B cell (primary cell): ENCODE results near the gene TDRD12. TPM values are rescaled to one million over a fixed set of nuclear protein-coding genes. Genes with fewer than 3 reads are reported as not detected.

ENCODE experiments used
- ATAC-seq: fragments of 200-7000 bp; cut with Tn5 transposase; one replicate; pipeline ENCODE4 v1.10.0; 2021; ENCODE audit warnings: low read depth, mild to moderate bottlenecking, moderate number of reproducible peaks, moderate library complexity
- CTCF ChIA-PET: fragments of 350-600 bp; sonication (Branson Sonifier 250); formaldehyde crosslinking; loops from one replicate; lab custom pipeline; 2021; ENCODE audit warnings: antibody characterized with exemption, inconsistent platforms; lab: Charles Lee
- POLR2A ChIA-PET: fragments of 350-600 bp; sonication (Branson Sonifier 250); formaldehyde crosslinking; loops from one replicate; lab custom pipeline; 2021; ENCODE audit warnings: antibody characterized with exemption; lab: Charles Lee
- DNase-seq: peaks from one replicate; pipeline ENCODE4 v3.0.0; 2013
- H2AFZ ChIP-seq: 2 replicates; pipeline ENCODE4 v1.6.1; 2012; ENCODE audit warnings: mild to moderate bottlenecking, low read depth, low read length; ENCODE audit not compliant: insufficient read depth, poor library complexity, severe bottlenecking
- H3K27ac ChIP-seq, 2 donors: 1 replicate in 1 of 2; 2 replicates in 1 of 2; pipeline ENCODE4 v1.5.1; 2012 to 2013; ENCODE audit warnings: low read length in 2 of 2, mild to moderate bottlenecking in 2 of 2, moderate library complexity in 1 of 2
- H3K27me3 ChIP-seq, 4 experiments: fragments of 200-600 bp in 1 of 4; sonication (generic) in 1 of 4; replicated peaks in 1 of 4; 1 replicate in 2 of 4; 2 replicates in 2 of 4; pipeline versions ENCODE4 v1.6.1 to v1.7.0; 2013 to 2016; ENCODE audit warnings: low read length in 3 of 4, mild to moderate bottlenecking in 2 of 4, mixed read lengths in 1 of 4, moderate library complexity in 1 of 4; ENCODE audit not compliant: insufficient read depth in 4 of 4, control insufficient read depth in 3 of 4; ENCODE audit errors: control extremely low read depth in 1 of 4
- H3K36me3 ChIP-seq, 2 experiments: replicated peaks in 1 of 2; 1 replicate in 1 of 2; 2 replicates in 1 of 2; pipeline versions ENCODE4 v1.6.1 to v1.7.1; 2013; ENCODE audit warnings: low read length in 1 of 2; ENCODE audit not compliant: insufficient read depth in 2 of 2, control insufficient read depth in 1 of 2; ENCODE audit errors: control extremely low read depth in 1 of 2, extremely low read depth in 1 of 2
- H3K4me1 ChIP-seq, 2 donors: fragments of 200-600 bp in 1 of 2; sonication (generic) in 1 of 2; 1 replicate in 1 of 2; 2 replicates in 1 of 2; pipeline versions ENCODE4 v1.5.1 to v1.6.1; 2013 to 2017; ENCODE audit warnings: low read length in 2 of 2; ENCODE audit not compliant: control insufficient read depth in 2 of 2, insufficient read depth in 2 of 2
- H3K4me2 ChIP-seq: replicated peaks from 2 replicates; pipeline ENCODE3; 2012; ENCODE audit warnings: mild to moderate bottlenecking, low read depth, low read length; ENCODE audit not compliant: poor library complexity, severe bottlenecking
- H3K4me3 ChIP-seq, 5 experiments: fragments of 200-600 bp in 1 of 5; sonication (generic) in 1 of 5; 1 replicate in 3 of 5; 2 replicates in 2 of 5; pipeline versions ENCODE4 v1.5.1 to v1.7.0; 2011 to 2016; ENCODE audit warnings: low read length in 4 of 5, mild to moderate bottlenecking in 4 of 5, low read depth in 2 of 5, control low read depth in 1 of 5, moderate library complexity in 1 of 5; ENCODE audit not compliant: insufficient read depth in 1 of 5; ENCODE audit errors: control extremely low read depth in 1 of 5, extremely low read depth in 1 of 5
- H3K79me2 ChIP-seq: fragments of 200-600 bp; sonication (generic); one replicate; pipeline ENCODE4 v1.6.0; 2016; ENCODE audit warnings: low read length; ENCODE audit not compliant: control insufficient read depth, insufficient read depth
- H3K9ac ChIP-seq: fragments of 200-600 bp; sonication (generic); 2 replicates; pipeline ENCODE4 v1.6.1; 2017; ENCODE audit warnings: mild to moderate bottlenecking, low read length, moderate library complexity
- H3K9me3 ChIP-seq, 3 donors: one replicate each; pipeline versions ENCODE4 v1.6.1 to v1.7.1; 2013; ENCODE audit warnings: low read length in 2 of 3; ENCODE audit not compliant: control insufficient read depth in 2 of 3, insufficient read depth in 1 of 3; ENCODE audit errors: control extremely low read depth in 1 of 3
- H4K20me1 ChIP-seq: 2 replicates; pipeline ENCODE4 v1.6.0; 2012; ENCODE audit warnings: mild to moderate bottlenecking, low read length; ENCODE audit not compliant: insufficient read depth, control insufficient read depth, poor library complexity, severe bottlenecking
- H3K27ac Mint-ChIP-seq: one replicate; pipeline ENCODE4 v1.8.0; 2021; ENCODE audit warnings: mixed read lengths
- H3K27me3 Mint-ChIP-seq: one replicate; pipeline ENCODE4 v1.8.0; 2021; ENCODE audit warnings: mixed read lengths
- H3K4me1 Mint-ChIP-seq: one replicate; pipeline ENCODE4 v1.8.0; 2021; ENCODE audit warnings: mixed read lengths
- H3K4me3 Mint-ChIP-seq: one replicate; pipeline ENCODE4 v1.8.0; 2021; ENCODE audit warnings: mixed read lengths
- H3K9me3 Mint-ChIP-seq: one replicate; pipeline ENCODE4 v1.8.0; 2022; ENCODE audit warnings: mixed read lengths; ENCODE audit not compliant: insufficient read depth
- EZH2 ChIP-seq: IDR thresholded peaks from 2 replicates; pipeline ENCODE4 v1.6.1; 2012; ENCODE audit warnings: borderline replicate concordance, low read depth, mild to moderate bottlenecking, moderate library complexity, low read length; ENCODE audit not compliant: insufficient read depth, poor library complexity, severe bottlenecking
- WGBS: methylation state at CpG from one replicate; pipeline ENCODE4 v1.1.5; 2013; ENCODE audit warnings: missing lambda C conversion rate; ENCODE audit not compliant: insufficient coverage; 5-methylcytosine and 5-hydroxymethylcytosine counted together
- intact Hi-C: fragments of 100-400 bp; cut with micrococcal nuclease; formaldehyde crosslinking; loops from one replicate; pipeline ENCODE4 v1.10.0; 2022
- polyA plus RNA-seq: library from polyadenylated mRNA; depleted of rRNA; stranded (reverse); fragments of >200 nt; gene quantifications from 2 replicates; pipeline ENCODE4 v1.2.3, GENCODE V29; 2012
- total RNA-seq, 2 donors: library from RNA; stranded (reverse); fragments of 120-200 nt in 1 of 2; gene quantifications; 1 replicate in 1 of 2; 2 replicates in 1 of 2; pipeline versions ENCODE4 v1.2.3 to v1.2.4, GENCODE V29; 2013 to 2022
- TF ChIP-seq, protein P1 (sequence below): fragments of 200-600 bp; IDR thresholded peaks from one replicate; pipeline ENCODE4 v1.8.0; 2022; ENCODE audit warnings: antibody characterized with exemption, mild to moderate bottlenecking

Gene TDRD12
- total and polyA plus RNA-seq, 2 donors (not counting 1 experiment from before 2014, with no cell fraction given): 0.30 to 1.1 TPM

DNA sequence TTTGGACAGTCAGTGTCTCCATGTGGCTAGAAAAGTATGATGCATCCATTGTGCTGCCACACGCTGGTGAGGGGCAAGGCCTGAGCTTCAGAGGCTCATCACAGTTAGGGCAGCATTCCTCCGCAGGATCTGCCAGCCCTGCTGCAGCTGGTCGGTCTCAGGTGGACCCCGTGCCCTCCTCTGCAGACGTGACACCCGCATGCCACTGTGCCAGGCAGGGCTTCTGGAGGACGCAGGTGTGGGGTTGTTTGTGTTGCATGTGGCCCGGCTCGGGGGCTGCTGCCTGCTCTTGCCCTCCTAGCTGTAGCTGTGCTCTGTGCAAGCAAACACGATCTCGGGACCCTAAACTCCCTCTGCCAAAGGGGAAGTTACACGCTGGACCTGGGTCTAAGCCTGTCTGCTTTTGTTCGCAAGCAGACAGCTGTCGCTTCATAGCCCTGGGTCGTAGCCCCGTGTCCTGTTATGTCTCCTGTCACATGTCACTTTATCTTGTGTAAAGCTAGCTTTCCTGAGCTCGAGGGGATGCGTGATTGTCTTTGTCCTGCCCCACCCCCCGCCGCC, 104.7 kb downstream of the TDRD12 start:
- Histone ChIP-seq H3K27me3 (peaks cover 0 to 3% (median 0%) of the 10 kb centered on the region in 4 experiments), H3K79me2 (no peaks in the 10 kb centered on the region), H3K4me3 (no peak overlapping the region), H3K27ac (no peak overlapping the region), H3K9me3 (peaks cover 0 to 7% (median 0%) of the 10 kb centered on the region in 3 donors), H3K9ac (no peak overlapping the region), H3K36me3 (no peaks in the 10 kb centered on the region), H2AFZ (no peak overlapping the region), H3K4me1 (no peaks in the 10 kb centered on the region), H3K4me2 (no peak overlapping the region), H4K20me1 (no peaks in the 10 kb centered on the region)
- Mint-ChIP-seq H3K9me3 (no peaks in the 10 kb centered on the region), H3K27ac (no peak overlapping the region), H3K4me3 (no peak overlapping the region), H3K4me1 (no peaks in the 10 kb centered on the region), H3K27me3 (peaks cover 37% of the 10 kb centered on the region)
- ChIA-PET POLR2A (no interaction called here), CTCF (no interaction called here)
- DNase-seq: no peak
- TF ChIP-seq, protein P1, sequence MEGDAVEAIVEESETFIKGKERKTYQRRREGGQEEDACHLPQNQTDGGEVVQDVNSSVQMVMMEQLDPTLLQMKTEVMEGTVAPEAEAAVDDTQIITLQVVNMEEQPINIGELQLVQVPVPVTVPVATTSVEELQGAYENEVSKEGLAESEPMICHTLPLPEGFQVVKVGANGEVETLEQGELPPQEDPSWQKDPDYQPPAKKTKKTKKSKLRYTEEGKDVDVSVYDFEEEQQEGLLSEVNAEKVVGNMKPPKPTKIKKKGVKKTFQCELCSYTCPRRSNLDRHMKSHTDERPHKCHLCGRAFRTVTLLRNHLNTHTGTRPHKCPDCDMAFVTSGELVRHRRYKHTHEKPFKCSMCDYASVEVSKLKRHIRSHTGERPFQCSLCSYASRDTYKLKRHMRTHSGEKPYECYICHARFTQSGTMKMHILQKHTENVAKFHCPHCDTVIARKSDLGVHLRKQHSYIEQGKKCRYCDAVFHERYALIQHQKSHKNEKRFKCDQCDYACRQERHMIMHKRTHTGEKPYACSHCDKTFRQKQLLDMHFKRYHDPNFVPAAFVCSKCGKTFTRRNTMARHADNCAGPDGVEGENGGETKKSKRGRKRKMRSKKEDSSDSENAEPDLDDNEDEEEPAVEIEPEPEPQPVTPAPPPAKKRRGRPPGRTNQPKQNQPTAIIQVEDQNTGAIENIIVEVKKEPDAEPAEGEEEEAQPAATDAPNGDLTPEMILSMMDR: no peak
- no peak for TF ChIP-seq EZH2
- intact Hi-C loops: no loop called here
- 42% methylated on average over 18 of the region's 20 CpGs for WGBS
- no peak for ATAC-seq

DNA sequence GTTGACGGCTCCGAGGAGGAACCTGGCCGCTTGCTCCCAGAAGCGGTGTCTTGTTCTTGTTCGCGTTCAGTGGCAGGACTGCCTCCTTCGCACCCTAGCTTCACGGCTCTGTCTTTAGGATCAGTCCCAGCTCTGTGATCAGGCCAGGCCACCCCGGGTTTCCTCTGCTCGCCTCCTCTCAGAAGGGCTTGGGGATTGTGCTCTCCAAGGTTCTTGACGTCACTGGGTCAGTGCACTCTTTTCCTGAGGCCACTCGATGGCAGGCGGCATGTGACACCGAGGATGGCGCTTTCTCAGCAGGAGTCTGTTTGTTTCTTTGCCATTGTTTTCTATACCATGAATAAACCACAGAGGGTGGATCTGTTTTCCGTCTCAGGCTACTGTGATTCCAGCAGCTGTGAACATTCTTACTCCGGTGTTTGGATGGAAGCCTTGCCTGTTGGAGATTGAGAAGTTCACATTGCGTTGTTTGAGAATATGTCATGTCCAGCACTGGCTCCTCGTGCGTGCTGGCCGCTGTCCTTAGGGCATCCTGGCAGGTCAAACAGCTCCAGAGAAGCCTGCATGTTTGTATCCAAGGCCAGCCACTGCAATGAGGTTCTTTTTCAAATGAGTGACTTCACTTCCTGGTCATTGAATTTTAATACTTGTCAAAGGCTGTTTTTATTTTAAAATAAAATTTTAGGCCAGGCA, 105.5 kb downstream of the TDRD12 start:
- Mint-ChIP-seq H3K9me3 (no peaks in the 10 kb centered on the region), H3K4me1 (no peaks in the 10 kb centered on the region), H3K27ac (no peak overlapping the region), H3K27me3 (peaks cover 31% of the 10 kb centered on the region), H3K4me3 (no peak overlapping the region)
- Histone ChIP-seq H2AFZ (no peak overlapping the region), H4K20me1 (no peaks in the 10 kb centered on the region), H3K27ac (no peak overlapping the region), H3K9ac (no peak overlapping the region), H3K4me2 (no peak overlapping the region), H3K27me3 (peaks cover 0 to 3% (median 0%) of the 10 kb centered on the region in 4 experiments), H3K79me2 (no peaks in the 10 kb centered on the region), H3K4me3 (no peak overlapping the region), H3K9me3 (peaks cover 0 to 7% (median 0%) of the 10 kb centered on the region in 3 donors), H3K4me1 (no peaks in the 10 kb centered on the region), H3K36me3 (no peaks in the 10 kb centered on the region)
- no peak for DNase-seq
- intact Hi-C loops: no loop called here
- TF ChIP-seq EZH2: no peak
- TF ChIP-seq, protein P1: no peak
- WGBS: 63% methylated on average over 18 of the region's 21 CpGs
- ATAC-seq: no peak
- ChIA-PET POLR2A (no interaction called here), CTCF (no interaction called here)
